Retinal pigment epithelial cell (primary cell): ENCODE results near the gene GMDS.

Experiments
- DNase-seq: peaks from one replicate; pipeline ENCODE4 v3.0.0-alpha.2; 2010; ENCODE audit warnings: low read depth
- H3K4me3 ChIP-seq: 2 replicates; pipeline ENCODE4 v1.5.1; 2011; ENCODE audit warnings: mild to moderate bottlenecking, low read length, control low read depth, moderate library complexity
- CTCF ChIP-seq: conservative IDR thresholded peaks from 2 replicates; pipeline ENCODE4 v1.5.1; 2011; ENCODE audit warnings: low read depth, low read length, control low read depth, inconsistent platforms

GMDS gene

GRCh38 chr6:1581120-1581991 is 664.0 kb downstream of the GMDS start:
- H3K4me3 ChIP-seq: no peak overlapping the region
- no peak for TF ChIP-seq CTCF
- no peak for DNase-seq

GRCh38 chr6:1580585-1580984 is 664.8 kb downstream of the GMDS start:
- no peak for TF ChIP-seq CTCF
- H3K4me3 ChIP-seq: no peak overlapping the region
- DNase-seq: no peak

- no peak for TF ChIP-seq CTCF
- no peak for DNase-seq
- H3K4me3 ChIP-seq: no peak overlapping the region
Measured at GRCh38 chr6:1580109-1580508, 665.3 kb downstream of the GMDS start.

- no peak overlapping the region for H3K4me3 ChIP-seq
- no peak for TF ChIP-seq CTCF
- DNase-seq: no peak
Measured at GRCh38 chr6:1579096-1579495, 666.3 kb downstream of the GMDS start.

GRCh38 chr6:1577896-1578745 is 667.3 kb downstream of the GMDS start:
- DNase-seq: no peak
- TF ChIP-seq CTCF: no peak
- H3K4me3 ChIP-seq: no peak overlapping the region

GRCh38 chr6:1577146-1577680 is 668.2 kb downstream of the GMDS start:
- no peak for TF ChIP-seq CTCF
- H3K4me3 ChIP-seq: no peak overlapping the region
- DNase-seq: no peak
